ENCODE data around the gene SNF8.
A peak's percentile ranks its signal among the peaks of the same experiment; 100 is the strongest.

Gene SNF8

DNA sequence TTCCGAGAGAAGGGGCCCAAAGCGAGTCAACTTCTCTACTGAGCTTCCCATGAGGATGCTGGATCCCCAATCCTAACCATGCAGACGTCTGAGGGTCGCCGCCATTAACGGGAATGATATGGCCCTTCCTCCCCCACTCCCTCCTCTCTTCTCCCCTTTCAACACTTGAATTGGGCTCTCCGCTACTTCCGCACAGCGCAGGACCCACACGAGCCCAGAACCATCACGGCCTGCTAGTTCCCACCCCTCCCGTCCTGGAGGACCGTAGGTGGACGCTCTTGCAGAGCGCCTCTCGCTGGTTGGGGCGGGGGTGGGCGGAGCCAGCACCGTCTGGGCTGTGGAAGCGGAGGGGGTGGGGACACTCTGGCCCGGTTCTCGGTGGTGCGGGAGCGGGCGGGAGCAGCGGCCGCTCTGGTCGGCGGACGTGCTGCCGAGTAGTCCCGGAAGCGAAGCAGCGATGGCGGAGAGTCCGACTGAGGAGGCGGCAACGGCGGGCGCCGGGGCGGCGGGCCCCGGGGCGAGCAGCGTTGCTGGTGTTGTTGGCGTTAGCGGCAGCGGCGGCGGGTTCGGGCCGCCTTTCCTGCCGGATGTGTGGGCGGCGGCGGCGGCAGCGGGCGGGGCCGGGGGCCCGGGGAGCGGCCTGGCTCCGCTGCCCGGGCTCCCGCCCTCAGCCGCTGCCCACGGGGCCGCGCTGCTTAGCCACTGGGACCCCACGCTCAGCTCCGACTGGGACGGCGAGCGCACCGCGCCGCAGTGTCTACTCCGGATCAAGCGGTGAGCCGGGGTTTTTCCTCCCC lies 36.4 kb downstream of the SNF8 start, which contains the start of gene UBE2Z (continued):
- TF ChIP-seq OSR2 (tag by site-specific recombination; IDR thresholded peaks at IDR 0.05) (no peak), TCF7L2 (IDR thresholded peaks at IDR 0.05; ENCODE audit: borderline replicate concordance, low read depth, low read length) (no peak), ZNF585B (tag by site-specific recombination; IDR thresholded peaks at IDR 0.05) (no peak), FEZF1 (tag by site-specific recombination; IDR thresholded peaks at IDR 0.05) (no peak), ZNF571 (tag by site-specific recombination; IDR thresholded peaks at IDR 0.05) (no peak), ZNF785 (tag by site-specific recombination; IDR thresholded peaks at IDR 0.05) (no peak), ZNF837 (tag by site-specific recombination; IDR thresholded peaks at IDR 0.05) (no peak), ZNF48 (tag by site-specific recombination; IDR thresholded peaks at IDR 0.05) (no peak), ZNF138 (tag by site-specific recombination; IDR thresholded peaks at IDR 0.05; ENCODE audit: borderline replicate concordance) (no peak), ZNF302 (tag by site-specific recombination; IDR thresholded peaks at IDR 0.05; ENCODE audit: low read depth) (no peak), ZFP37 (tag by site-specific recombination; IDR thresholded peaks at IDR 0.05) (peak; percentile 78), PRDM10 (tag by site-specific recombination; IDR thresholded peaks at IDR 0.05) (peak; percentile 95), ZNF202 (tag by site-specific recombination; IDR thresholded peaks at IDR 0.05; ENCODE audit: borderline replicate concordance) (no peak), GLIS1 (tag by site-specific recombination; IDR thresholded peaks at IDR 0.05) (peak; percentile 59), PRDM1 (tag by site-specific recombination; IDR thresholded peaks at IDR 0.05) (no peak), ZNF530 (tag by site-specific recombination; IDR thresholded peaks at IDR 0.05; ENCODE audit: low read depth) (no peak), ZNF335 (tag by site-specific recombination; conservative IDR thresholded peaks at IDR 0.05) (peak; percentile 85), REPIN1 (tag by site-specific recombination; IDR thresholded peaks at IDR 0.05; ENCODE audit: low read depth) (no peak), ZNF792 (tag by site-specific recombination; IDR thresholded peaks at IDR 0.05) (no peak), PRDM4 (tag by site-specific recombination; IDR thresholded peaks at IDR 0.05) (no peak)
- TF ChIP-seq, protein P1, sequence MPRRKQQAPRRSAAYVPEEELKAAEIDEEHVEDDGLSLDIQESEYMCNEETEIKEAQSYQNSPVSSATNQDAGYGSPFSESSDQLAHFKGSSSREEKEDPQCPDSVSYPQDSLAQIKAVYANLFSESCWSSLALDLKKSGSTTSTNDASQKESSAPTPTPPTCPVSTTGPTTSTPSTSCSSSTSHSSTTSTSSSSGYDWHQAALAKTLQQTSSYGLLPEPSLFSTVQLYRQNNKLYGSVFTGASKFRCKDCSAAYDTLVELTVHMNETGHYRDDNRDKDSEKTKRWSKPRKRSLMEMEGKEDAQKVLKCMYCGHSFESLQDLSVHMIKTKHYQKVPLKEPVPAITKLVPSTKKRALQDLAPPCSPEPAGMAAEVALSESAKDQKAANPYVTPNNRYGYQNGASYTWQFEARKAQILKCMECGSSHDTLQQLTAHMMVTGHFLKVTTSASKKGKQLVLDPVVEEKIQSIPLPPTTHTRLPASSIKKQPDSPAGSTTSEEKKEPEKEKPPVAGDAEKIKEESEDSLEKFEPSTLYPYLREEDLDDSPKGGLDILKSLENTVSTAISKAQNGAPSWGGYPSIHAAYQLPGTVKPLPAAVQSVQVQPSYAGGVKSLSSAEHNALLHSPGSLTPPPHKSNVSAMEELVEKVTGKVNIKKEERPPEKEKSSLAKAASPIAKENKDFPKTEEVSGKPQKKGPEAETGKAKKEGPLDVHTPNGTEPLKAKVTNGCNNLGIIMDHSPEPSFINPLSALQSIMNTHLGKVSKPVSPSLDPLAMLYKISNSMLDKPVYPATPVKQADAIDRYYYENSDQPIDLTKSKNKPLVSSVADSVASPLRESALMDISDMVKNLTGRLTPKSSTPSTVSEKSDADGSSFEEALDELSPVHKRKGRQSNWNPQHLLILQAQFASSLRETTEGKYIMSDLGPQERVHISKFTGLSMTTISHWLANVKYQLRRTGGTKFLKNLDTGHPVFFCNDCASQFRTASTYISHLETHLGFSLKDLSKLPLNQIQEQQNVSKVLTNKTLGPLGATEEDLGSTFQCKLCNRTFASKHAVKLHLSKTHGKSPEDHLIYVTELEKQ (tag by site-specific recombination; IDR thresholded peaks at IDR 0.05; ENCODE audit: borderline replicate concordance) = no peak
- TF ChIP-seq, protein P2, sequence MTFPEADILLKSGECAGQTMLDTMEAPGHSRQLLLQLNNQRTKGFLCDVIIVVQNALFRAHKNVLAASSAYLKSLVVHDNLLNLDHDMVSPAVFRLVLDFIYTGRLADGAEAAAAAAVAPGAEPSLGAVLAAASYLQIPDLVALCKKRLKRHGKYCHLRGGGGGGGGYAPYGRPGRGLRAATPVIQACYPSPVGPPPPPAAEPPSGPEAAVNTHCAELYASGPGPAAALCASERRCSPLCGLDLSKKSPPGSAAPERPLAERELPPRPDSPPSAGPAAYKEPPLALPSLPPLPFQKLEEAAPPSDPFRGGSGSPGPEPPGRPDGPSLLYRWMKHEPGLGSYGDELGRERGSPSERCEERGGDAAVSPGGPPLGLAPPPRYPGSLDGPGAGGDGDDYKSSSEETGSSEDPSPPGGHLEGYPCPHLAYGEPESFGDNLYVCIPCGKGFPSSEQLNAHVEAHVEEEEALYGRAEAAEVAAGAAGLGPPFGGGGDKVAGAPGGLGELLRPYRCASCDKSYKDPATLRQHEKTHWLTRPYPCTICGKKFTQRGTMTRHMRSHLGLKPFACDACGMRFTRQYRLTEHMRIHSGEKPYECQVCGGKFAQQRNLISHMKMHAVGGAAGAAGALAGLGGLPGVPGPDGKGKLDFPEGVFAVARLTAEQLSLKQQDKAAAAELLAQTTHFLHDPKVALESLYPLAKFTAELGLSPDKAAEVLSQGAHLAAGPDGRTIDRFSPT (tag by site-specific recombination; IDR thresholded peaks at IDR 0.05) = no peak
- TF ChIP-seq, protein P3, sequence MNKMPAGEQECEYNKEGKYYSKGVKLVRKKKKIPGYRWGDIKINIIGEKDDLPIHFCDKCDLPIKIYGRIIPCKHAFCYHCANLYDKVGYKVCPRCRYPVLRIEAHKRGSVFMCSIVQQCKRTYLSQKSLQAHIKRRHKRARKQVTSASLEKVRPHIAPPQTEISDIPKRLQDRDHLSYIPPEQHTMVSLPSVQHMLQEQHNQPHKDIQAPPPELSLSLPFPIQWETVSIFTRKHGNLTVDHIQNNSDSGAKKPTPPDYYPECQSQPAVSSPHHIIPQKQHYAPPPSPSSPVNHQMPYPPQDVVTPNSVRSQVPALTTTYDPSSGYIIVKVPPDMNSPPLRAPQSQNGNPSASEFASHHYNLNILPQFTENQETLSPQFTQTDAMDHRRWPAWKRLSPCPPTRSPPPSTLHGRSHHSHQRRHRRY (tag by site-specific recombination; IDR thresholded peaks at IDR 0.05) = no peak
- TF ChIP-seq, protein P4, sequence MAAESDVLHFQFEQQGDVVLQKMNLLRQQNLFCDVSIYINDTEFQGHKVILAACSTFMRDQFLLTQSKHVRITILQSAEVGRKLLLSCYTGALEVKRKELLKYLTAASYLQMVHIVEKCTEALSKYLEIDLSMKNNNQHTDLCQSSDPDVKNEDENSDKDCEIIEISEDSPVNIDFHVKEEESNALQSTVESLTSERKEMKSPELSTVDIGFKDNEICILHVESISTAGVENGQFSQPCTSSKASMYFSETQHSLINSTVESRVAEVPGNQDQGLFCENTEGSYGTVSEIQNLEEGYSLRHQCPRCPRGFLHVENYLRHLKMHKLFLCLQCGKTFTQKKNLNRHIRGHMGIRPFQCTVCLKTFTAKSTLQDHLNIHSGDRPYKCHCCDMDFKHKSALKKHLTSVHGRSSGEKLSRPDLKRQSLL (tag by site-specific recombination; IDR thresholded peaks at IDR 0.05) = no peak

Data from HEK293 (cell line).